HUDEP-2 (cell line): ENCODE measurements around the gene TTLL1.
"Not testable (repeated sequence)": the region's sequence is repeated elsewhere in the genome, so short reads cannot be mapped to it uniquely, and the experiment has no call there.

ENCODE experiments used
- DNase-seq, 76 experiments: peaks; one replicate each; lab custom pipeline; 2025; ENCODE audit not compliant: unreplicated experiment in 76 of 76; lab: John Stamatoyannopoulos, UW

The TTLL1 gene

DNA sequence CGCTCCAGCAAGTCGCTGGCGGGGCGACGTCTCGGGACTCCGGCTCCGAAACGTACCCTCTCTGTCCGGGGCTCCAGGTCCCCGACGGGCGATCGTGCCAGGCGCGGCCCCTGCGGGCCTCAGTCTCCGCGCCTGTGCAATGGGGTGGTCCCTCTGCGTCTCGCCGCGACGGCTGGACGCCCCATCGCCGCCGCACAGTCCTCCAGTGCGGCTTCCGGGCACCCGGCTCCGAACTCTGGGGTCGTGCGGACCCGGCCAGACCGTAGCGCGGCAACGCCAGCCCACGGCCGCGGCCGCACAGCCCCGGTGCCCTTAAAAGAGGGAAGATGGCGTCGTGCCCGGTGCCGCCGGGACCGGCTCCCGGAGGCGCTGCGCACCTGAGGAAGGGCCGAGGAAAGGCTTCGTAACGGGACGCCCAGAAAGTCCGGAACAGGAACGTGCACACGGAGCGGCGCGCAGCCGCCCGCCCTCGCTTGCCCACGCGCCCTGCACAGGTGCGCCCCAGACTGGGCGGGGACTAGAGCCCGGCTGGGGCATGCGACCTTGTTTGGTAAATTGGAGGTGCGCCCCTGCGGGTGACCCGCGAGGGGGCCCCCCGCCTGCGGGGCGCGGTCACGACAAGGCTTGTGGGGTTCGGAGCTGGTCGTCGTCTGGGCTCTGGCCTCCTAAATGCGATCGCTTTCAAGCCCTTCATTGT, 21.9 kb upstream of the TTLL1 start:
- peak in 9 of 76 experiments; percentile 5 to 27 (median 15) for DNase-seq

- peak in 69 of 76 experiments; percentile 24 to 82 (median 65) for DNase-seq
Observed at GRCh38 chr22:43110444-43110926, 21.3 kb upstream of the TTLL1 start, which contains the start of gene BIK. Gene BIK, plus strand, starts transcription at chr22:43110750. Its CDS starts 13,273 bp downstream, at chr22:43124023.

- peak in 12 of 76 experiments; percentile 80 to 100 (median 98) for DNase-seq
Observed at GRCh38 chr22:43109921-43110443, 20.8 kb upstream of the TTLL1 start.

DNA sequence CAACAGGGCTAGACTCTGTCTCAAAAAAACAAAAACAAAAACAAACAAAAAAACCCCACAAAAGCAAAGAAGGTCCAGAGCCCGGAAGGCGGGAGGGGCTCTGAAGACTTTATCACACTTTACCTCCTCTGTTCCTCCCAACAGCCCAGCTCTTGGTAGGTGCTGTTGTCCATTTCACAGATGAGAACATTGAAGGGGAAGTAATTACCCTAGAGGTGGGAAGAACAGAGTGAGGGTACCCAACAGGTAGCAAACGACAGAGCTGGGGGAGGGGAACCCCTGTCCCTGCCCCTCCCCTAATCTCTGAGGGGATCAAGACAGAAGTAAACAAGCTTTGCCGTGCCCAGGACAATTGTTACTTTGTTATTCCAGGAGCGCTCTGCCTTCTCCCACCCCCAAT, 20.3 kb upstream of the TTLL1 start:
- DNase-seq = no peak

GRCh38 chr22:43106302-43106701, 17.1 kb upstream of the TTLL1 start:
- no peak for DNase-seq

GRCh38 chr22:43104950-43105349, 15.8 kb upstream of the TTLL1 start:
- not testable (repeated sequence) for DNase-seq

- DNase-seq = peak in 73 of 76 experiments; percentile 56 to 93 (median 80)
Observed at GRCh38 chr22:43104056-43104625, 14.9 kb upstream of the TTLL1 start.

GRCh38 chr22:43101306-43101705, 12.1 kb upstream of the TTLL1 start:
- no peak for DNase-seq

DNA sequence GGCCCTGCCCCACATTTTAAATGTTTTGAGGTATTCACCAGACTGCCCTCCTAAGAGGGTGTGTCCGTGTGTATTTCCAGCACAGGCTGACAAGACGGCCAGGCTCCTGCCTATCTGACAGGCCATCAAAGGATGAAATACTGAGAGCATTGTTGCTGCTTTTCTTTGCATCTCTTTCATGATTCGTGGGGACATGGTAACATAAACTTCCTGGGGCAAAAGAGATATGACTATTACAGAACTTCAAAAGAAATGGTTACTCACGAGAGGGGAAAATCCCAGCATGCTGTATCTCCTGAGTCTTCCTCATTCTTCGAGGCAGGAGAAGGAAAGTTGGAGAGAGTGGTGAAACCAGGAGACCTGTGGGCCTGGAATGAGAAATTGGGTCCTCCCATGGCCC, 11.0 kb upstream of the TTLL1 start:
- DNase-seq = peak in 3 of 76 experiments; percentile 9 to 21 (median 17)

DNA sequence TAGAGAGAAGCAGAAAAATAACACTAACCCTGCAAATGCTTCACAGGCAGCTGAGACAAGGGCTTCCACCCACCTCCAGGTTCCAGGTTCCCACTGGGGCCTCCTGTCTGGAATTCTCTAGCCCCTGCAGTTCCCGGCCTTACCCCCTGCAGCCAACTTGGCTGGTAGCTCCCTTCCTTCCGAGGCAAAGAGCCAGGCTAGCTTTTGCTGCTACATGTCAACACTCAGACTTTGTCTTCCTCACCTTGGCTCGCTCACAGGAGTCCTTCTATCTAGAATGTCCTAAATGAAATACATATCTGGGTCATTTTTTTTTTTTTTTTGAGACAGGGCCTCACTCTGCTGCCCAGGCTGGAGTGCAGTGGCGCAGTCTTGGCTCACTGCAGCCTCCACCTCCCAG, 9.9 kb upstream of the TTLL1 start:
- DNase-seq = no peak

GRCh38 chr22:43098356-43098755, 9.2 kb upstream of the TTLL1 start:
- DNase-seq = no peak

- no peak for DNase-seq
Observed at GRCh38 chr22:43096420-43096819, 7.2 kb upstream of the TTLL1 start.

- no peak for DNase-seq
Observed at GRCh38 chr22:43094551-43094950, 5.4 kb upstream of the TTLL1 start.

DNA sequence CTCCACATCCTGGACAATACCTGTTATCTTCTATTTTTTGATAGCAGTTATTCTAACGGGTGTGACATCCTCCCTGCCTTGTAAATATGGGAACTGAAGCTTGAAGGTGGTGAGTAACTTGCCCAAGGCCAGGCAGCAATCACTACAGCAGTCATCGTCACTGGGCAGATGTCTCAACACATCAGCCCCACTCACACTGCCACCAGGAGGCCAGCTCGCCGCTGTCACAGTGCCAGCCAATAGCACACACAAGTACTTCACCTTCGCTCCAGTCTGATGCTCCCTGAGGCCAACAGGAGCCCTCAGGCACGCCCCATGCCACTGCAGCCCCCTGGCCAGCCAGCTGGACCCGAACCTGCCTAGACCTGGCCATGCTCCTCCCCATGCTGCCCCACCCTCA, 4.9 kb upstream of the TTLL1 start:
- peak in 38 of 76 experiments; percentile 4 to 51 (median 22) for DNase-seq

DNA sequence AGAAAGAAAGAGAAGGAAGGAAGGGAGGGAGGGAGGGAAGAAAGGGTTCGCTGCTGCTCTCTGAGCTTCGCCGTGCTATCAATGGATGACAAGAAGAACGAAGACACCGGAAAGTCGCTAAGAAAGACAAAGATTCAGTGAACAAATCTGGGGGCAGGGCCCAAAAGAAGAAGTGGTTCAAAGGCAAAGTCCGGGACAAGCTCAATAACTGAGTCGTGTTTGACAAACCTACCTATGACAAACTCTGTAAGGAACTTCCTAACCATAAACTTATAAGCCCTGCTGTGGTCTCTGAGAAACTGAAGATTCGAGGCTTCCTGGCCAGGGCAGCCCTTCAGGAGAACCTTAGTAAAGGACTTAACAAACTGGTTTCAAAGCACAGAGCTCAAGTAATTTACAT, 2.9 kb upstream of the TTLL1 start:
- DNase-seq = no peak

DNA sequence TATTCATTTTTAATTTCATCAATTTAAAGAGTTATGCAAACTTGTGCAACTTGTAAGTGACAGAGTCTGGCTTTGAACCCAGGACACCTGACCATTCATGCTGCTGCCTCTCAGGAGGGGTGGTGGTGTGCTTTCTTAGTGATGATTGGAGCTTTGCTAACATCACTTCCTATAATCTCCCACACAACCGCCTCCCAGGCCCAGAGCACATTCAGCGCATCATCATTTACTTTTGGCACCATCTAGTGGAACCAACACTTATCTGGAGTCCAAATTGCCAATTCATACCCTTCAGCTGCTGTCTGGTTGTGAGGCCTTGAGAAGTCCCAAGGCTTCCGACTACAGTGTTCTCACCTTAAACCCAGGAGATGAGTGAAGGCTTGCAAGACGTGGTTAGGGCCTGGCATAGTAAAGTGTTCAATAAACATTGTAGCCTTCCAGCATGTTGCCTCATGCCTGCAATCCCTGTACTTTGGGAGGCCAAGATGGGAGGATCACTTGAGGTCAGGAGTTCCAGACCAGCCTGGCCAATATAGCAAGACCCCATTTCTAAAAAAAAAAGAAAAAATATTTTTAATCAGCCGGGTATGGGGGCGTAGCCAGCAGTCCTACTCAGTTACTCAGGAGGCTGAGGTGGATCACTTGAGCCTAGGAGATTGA, 1.1 kb upstream of the TTLL1 start:
- DNase-seq = peak in 73 of 76 experiments; percentile 19 to 92 (median 73)

DNA sequence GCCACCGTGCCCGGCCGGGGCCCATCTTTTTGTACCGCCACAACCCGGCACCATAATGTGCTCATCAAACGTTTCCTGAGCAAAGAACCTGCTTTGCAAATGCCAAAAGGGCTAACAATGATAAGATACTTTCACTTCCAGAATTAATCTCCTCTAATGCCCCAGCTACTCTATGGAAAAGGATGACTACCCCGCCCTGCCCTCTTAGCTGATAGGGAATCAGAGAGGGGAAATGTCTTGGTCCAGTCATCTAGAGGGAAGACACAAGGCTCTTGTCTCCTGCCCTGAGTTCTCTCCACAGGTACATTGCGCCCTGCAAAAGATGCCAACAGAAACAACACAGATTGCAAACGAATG, 586 bp downstream of the TTLL1 start:
- DNase-seq = no peak

GRCh38 chr22:43085658-43086606, 3.3 kb downstream of the TTLL1 start:
- no peak for DNase-seq

DNA sequence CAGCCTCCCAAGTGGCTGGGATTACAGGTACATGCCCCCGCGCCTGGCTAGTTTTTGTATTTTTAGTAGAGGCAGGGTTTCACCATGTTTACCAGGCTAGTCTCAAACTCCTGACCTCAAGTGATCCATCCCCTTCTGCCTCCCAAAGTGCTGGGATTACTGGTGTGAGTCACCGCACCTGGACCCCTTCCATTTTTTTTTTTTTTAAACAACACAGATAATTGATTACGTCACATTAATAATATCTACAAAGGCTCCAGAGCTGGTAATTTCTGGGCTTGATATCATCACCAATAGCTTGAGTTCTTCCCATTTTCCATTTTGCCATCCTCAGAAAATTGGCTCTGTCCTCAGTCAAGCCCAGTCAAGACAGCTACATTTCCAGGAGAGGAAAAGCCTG, 7.2 kb downstream of the TTLL1 start:
- no peak for DNase-seq

DNA sequence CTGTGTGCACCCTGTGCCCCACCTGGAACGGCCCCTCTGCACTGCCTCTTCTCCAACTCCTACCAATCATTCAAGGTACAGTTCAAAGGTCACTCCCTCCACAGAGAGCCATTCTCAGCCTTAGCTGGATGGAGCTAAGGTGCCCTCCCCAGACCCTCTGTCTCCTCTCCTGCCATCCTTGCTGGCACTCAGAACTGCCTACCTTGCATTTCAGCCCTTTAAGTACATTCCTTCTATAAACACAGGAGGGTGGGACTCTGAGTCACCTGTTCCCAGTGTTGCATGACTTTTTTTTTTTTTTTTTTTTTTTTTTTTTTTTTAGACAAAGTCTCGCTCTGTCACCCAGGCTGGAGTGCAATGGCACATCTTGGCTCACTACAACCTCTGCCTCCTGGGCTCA, 8.6 kb downstream of the TTLL1 start:
- DNase-seq = no peak
